GM18507 (cell line): ENCODE measurements around the gene PWP2.
A peak's percentile ranks its signal among the peaks of the same experiment; 100 is the strongest.
"Not testable (repeated sequence)": the region's sequence is repeated elsewhere in the genome, so short reads cannot be mapped to it uniquely, and the experiment has no call there.

Source experiments
- DNase-seq: peaks from one replicate; pipeline ENCODE4 v3.0.0; 2011; ENCODE audit warnings: low read depth; ENCODE audit not compliant: insufficient read length; ENCODE audit errors: extremely low spot score
- FAIRE-seq: peaks from 2 replicates; lab custom pipeline; 2011; peaks lifted over from hg19 to GRCh38; lab: Jason Lieb, UNC

PWP2 gene

DNA sequence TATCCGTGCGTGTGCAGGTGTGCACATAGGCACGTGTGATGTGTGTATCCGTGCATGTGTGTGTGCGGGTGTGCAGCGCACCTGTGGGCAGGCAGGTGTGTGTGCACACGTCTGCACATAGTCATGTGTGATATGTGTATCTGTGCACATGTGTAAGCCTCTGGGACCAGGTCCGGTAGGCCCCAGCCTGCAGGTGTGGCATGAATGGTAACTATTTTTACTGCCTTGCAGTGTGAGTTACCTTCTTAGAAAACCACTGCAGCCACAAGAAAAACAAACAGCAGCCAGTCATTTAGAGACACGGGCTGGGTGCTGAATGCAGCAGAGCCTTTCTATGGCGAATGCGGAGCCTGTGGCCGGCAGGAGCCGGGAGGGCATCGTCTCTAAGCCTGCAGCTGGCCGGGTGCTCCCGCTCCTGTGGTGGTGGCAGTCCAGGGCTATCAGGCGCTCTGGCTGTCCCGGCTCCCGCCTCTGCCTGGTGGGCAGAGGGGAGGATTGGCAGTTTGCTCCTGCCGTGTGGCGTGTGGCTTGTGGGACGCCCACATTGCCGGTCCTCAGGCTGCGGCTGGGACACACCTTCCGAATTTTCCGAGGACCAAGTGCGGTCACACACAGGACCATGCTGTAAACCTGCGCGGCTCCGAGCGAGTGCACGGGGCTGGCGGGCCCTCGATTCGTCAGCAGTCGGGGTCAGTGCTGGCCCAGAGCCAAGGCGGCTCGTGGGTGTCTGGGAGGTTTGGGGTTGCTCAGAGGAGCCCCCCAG is 48.2 kb downstream of the PWP2 start:
- not testable (repeated sequence) for DNase-seq
- FAIRE-seq: peak; percentile 94

DNA sequence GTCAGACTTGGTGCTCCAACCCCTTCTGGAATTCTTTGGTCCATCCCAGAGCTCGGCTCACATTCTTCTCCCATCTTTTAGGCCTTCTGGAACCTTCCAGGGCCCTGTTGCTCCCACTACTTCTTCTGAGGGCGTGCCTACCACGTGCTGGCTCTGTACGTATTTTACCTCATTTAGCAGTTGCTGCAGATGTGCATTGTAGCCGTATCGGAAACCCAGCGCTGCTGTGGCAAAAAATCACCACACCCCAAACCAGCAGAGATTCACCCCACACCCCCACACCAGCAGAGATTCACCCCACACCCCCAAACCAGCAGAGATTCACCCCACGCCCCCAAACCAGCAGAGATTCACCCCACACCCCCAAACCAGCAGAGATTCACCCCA is 48.8 kb downstream of the PWP2 start:
- not testable (repeated sequence) for FAIRE-seq, DNase-seq

DNA sequence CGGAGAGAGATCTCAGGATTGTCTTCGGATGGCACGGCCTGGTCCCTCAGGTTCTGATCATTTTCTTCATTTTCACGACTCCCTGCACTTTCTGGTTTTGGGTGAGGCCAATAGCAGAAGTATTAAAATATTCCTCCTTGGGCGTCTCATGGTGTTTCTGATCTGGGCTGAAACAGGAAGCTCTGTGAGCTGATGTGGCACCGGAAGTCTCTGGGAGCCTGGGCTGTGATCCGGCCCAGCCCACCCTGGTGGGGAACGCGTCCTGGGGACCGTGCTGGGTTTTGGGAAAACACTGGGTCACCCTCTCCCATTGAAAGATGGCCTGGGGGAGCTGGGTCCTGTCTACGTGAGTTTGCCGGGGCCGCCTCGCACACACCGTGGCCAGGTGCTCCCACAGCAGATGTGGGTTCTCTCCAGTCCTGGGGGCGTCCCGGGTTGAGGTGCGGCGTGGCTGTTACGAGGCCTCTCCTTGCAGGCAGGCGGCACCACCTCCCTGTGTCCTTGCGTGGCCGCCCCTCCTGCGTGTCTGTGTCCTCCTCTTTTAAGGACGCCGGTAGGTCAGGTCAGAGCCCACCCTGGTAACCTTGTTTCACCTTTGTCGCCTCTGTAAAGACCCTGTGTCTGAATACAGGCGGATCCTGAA is 50.4 kb downstream of the PWP2 start:
- DNase-seq: not testable (repeated sequence)
- peak; percentile 85 for FAIRE-seq

DNA sequence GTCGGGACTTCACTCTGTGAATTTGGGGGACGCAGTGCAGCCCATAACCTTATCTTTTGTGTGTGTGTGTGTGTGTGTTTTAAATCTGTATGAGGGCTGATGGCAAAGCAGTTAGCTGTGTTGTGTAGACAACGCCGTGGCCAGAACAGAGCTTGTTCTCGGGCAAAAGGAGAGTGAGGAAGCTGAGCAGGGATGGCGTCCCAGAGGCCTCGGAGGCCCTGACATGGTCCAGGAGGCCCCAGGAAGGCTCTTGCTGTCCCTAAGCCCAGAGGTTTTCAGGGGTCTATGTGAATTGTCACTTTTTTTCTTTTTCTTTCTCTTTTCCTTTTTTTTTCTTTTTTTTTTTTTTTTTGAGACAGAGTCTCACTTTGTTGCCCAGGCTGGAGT is 50.9 kb downstream of the PWP2 start:
- DNase-seq, FAIRE-seq: not testable (repeated sequence)

DNA sequence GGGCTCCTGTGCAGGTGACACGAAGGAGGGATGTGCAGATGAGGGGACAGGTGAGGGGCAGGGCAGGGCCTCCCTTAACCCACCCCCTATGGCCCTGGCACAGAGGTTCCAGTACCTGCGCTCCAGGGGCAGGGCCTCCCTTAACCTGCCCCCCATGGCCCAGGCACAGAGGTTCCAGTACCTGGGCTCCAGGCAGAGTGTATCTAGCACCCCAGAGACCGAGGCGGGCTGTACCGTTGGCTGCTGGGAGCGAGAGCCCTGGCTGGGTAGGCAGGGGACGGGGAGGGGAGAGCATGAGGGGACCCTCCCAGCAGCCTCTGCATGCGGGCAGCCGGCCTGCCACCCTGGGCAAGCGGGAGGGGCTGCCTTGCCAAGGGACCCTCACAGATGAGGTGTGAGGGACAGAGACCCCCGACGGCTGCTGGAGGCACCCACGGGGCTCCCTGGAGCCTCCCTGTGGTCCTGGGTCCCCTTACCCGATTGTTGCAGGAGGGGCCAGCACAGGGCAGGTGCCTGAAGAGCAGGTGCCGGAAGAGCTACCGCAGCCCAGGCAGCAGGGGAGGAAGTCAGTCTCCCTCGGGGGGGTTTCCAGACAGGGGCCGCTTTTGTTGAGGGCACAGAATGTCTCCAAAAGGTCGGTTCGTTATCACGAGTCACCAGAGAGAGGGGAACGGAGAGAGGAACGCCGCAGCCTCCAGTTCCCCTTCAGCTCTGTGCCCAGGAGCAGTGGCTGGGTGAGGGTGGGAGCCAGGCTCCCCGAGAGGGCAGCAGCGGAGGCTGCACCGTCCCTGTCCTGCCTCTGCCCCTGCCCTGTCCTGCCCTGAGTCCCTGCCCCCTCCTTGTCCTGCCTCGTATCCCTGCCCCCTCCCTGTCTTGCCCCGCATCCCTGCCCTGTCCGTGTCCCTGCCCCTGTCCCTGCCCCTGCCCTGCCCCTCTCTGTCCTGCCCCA is 52.4 kb downstream of the PWP2 start:
- FAIRE-seq: peak; percentile 96
- DNase-seq: not testable (repeated sequence)

DNA sequence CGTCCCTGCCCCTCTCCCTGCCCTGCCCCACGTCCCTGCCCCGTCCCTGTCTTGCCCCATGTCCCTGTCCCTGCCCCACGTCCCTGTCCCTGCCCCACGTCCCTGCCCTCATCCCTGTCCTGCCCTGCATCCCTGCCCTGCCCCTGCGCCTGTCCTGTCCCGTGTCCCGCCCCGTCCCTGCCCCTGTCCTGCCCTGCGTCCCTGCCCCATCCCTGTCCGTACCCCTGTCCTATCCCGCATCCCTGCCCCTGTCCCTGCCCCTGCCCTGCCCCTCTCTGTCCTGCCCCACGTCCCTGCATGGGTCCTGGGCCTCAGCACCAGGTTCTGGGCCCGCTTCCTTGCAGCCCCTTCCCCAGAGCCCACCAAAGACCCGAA is 53.1 kb downstream of the PWP2 start:
- DNase-seq, FAIRE-seq: not testable (repeated sequence)

DNA sequence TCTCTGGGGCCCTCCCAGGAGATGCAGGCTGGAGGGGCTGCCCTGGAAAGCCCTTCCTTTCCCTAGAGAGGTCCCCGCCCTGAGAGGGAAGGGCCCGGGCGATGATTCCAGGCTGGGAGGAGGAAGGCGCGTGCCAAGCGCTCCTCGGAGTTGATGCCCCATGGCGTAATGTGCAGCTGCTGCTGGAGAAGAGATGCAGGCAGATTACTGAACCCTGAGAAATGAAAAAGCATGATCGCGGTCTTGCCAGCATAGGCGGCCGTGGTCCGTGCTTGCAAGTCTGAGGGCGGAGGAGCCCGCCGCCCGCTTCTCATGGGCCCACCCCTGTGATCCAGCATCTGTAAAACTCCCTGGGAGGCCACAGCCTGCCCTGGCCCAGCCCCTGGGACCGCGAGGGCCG is 53.6 kb downstream of the PWP2 start:
- DNase-seq: not testable (repeated sequence)
- FAIRE-seq: peak; percentile 56

DNA sequence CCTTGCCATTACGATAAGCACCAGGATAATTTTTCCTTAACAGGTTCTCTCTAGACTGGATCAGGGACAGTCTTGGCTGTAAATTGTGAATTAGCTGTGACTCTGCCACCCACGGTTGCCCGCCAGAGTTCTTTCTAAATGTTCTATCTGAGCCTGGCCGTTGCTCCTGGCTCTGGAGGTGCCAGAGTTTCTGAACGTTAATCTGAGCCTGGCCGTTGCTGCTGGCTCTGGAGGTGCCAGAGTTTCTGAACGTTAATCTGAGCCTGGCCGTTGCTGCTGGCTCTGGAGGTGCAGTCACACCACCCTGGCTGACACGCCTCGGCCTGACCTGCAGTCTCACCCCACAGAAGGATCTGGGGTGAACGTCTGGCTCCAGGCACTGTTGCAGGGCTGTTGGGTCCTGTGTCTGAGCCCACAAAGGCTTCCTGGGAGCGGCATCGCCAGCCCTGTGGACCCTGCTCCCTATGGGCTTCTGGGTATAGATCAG is 56.0 kb downstream of the PWP2 start:
- not testable (repeated sequence) for DNase-seq
- FAIRE-seq: peak; percentile 18

DNA sequence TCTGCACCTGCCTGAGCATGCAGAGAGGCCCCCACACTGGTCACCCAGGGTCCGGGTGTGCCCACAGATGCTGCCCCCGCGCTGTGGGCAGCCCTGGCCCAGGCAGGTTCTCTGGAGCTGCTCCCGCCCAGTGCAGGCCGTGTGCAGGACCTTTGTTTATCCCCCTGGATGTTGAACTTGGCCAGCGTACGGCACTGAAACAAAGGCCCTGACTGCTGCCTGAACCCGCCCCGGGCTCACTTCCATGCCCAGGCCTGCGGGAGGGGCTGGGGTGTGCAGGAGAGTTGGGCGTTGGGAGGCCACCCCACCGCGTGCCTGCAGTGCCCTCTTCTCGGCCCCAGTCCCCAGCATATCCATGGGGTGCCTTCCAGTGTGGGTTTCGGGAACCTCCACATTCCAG is 58.7 kb downstream of the PWP2 start:
- DNase-seq, FAIRE-seq: not testable (repeated sequence)

DNA sequence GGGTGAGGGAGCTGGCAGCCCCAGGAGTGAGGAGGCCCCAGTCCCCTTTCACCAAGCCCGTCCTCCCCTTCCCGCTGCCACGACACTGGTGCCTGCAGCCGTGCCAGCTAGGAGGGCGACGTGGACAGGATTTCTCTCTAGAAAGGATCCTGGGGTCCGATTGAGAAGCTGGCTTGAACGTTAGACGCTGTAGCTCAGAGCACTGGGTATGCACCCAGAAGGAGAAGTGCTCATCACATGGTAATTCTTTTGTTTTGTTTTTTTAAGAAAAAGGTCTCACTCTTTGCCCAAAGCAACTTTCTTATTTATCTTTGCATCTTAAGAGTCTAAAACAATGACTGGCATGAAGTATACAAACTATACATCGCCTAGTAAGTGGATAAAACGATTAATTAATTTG is 60.3 kb downstream of the PWP2 start:
- not testable (repeated sequence) for FAIRE-seq, DNase-seq

DNA sequence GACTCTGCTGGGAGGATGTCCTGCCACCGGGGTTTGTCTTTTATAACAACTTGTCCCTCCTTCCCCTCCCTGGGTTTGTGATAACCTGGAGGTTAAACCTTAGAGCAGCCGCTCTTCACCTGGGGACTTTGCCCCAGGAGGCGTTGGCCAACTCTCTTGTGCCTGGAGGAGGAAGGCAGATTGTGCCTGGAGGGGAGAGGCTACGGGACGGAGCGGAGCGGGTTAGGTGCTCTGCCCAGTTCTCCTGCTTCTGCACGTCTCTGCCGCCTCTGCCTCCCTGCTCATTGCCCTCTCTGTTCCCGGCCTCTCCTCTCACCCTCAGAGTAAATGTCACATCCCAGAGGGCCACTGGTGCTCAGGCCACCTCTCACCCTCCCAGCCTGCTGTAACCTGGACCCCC is 63.1 kb downstream of the PWP2 start:
- FAIRE-seq, DNase-seq: not testable (repeated sequence)

DNA sequence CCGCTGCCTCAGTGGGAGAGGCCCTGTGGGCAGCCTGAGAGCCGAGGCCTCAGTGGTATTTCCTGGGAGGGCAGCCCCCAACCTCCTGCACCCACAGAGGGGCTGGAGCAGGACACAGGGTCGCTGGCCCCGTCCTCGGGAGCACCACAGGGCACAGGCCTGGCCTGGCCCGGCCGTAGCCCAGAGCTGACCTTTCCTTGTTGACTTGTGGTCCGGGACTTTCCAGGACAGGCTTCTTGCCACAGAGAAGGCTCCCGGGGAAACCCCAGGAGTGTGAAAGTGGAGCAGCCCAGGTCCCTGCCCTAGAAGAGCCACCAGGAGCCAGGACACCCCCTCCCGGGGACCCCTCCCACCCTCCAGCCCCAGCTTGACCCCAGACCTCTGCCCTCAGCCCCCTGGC is 63.7 kb downstream of the PWP2 start:
- FAIRE-seq: not testable (repeated sequence)

DNA sequence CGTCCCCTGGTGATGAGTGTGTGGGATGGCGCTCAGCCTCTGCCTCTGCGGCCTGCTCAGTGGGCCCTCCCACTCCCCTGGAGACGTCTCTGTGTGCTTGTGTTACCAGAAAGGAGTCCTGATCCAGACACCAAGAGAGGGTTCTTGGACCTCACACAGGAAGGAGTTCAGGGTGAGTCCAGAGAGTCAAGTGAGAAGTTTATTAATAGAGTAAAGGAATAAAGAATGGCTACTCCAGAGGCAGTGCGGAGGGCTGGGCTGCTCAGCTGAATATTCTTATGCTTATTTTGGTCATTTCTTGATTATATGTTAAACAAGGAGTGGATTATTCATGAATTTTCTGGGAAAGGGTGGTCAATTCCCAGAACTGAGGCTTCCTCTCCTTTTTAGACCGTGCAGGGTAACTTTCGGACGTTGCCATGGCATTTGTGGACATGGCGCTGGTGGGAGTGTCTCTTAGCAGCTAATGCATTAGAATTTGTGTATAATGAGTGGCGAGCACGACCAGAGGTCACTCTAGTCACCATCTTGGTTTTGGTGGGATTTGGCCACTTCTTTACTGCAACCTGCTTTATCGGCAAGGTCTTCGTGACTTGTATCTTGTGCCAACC is 64.9 kb downstream of the PWP2 start:
- not testable (repeated sequence) for DNase-seq, FAIRE-seq

More for the DNA sequence above, 63.7 kb downstream of the PWP2 start:
- not testable (repeated sequence) for DNase-seq

DNA sequence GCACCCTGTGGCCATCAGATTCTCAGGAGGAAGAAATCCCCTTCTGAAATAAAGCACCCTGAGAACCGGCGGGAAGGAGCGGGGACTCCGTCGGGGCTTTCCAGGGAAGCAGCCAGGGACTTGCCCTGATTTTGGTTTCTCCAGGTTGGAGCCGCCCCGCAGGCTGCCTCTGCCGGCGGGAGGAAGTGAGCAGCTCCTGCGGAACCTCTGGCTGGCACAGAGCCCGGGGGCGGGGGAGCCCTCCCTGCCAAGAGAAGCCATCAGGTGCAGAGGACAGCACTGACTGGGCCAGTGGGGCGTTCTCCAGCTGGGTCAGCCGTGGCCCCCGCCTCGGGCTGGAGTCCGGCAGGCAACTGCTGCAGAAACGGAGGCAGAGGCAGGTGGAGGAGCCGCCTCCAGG is 65.5 kb downstream of the PWP2 start:
- FAIRE-seq, DNase-seq: not testable (repeated sequence)

DNA sequence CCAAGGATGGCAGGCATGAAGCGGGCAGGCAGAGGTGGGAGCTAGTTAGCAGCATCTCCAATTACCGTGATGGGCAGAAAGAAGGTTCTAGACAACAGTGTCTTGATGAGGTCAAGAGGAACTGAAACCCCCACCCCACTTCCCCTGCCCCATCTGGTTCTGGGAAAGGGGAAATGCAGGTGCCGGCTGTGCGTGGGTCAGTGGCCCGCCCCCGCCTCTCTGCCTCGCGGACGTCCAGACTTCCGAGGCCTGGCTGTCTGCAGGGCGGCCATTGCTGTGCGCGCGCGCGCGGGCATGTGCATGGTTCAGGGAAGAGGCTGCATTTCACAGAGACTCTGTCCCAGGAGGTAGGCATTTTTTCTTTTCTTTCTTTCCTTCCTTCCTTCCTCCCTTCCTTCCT is 68.0 kb downstream of the PWP2 start:
- peak; percentile 92 for FAIRE-seq
- DNase-seq: not testable (repeated sequence)

DNA sequence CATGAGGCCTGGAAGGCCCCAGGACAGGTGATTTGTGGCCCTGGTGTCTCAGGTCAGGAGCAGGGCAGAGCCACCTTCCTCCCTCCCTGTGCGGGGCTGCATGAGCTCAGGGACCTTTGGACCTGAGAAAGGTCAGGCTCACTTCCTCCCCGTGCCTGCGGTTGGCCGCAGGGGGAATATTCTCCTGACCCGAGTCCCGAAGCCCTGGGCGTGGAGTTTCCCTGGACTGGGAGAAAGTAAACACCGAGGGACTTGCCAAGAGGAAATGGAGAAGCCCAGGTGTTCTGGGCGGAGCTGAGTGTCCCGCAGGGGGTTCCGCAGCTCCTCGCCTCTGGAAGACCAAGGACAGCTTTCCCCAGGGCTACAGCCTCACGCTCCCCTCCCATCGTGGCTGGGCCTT is 68.9 kb downstream of the PWP2 start:
- DNase-seq, FAIRE-seq: not testable (repeated sequence)
